HepG2 (cell line): ENCODE measurements around the gene MACROH2A1. TPM values are rescaled to one million over a fixed set of nuclear protein-coding genes. Genes with fewer than 3 reads are reported as not detected.

Experiments used
- ATAC-seq: fragments of 200-7000 bp; cut with Tn5 transposase; 3 replicates; pipeline ENCODE4 v1.9.1; 2020; ENCODE audit warnings: mild to moderate bottlenecking, moderate library complexity
- BruUV-seq: library from RNA; stranded (reverse); fragments of 400-500 nt; replicated peaks from 2 replicates; lab custom pipeline; 2021; lab: Mats Ljungman, UMichigan
- CTCF ChIA-PET: fragments of 300-600 bp; formaldehyde crosslinking; extraction: SDS; loops from one replicate; lab custom pipeline; 2021; ENCODE audit warnings: low total read pairs, inconsistent platforms, low intra/inter-chr PET ratio; lab: Yijun Ruan, JAX
- POLR2A ChIA-PET: fragments of 350-600 bp; sonication (Branson Sonifier 250); formaldehyde crosslinking; loops from one replicate; lab custom pipeline; 2020; ENCODE audit warnings: antibody characterized with exemption, inconsistent platforms; lab: Yijun Ruan, JAX
- DNase-seq: peaks from one replicate; pipeline ENCODE4 v3.0.0-alpha.2; 2015; ENCODE audit warnings: low spot score
- FAIRE-seq: peaks from 3 replicates; lab custom pipeline; 2011; peaks lifted over from hg19 to GRCh38; lab: Jason Lieb, UNC
- H2AFZ ChIP-seq: one replicate; pipeline ENCODE4 v1.6.1; 2011; ENCODE audit warnings: low read length, inconsistent platforms
- H3K27ac ChIP-seq: fragments of 300-600 bp; 3 replicates; pipeline ENCODE4 v1.8.0; 2011; ENCODE audit warnings: mixed run types, mild to moderate bottlenecking, mixed read lengths, low read length, inconsistent platforms; ENCODE audit not compliant: insufficient read depth; ENCODE audit errors: extremely low read length
- H3K27me3 ChIP-seq, 2 experiments: fragments of 200-600 bp in 1 of 2; 2 replicates in 1 of 2; 3 replicates in 1 of 2; pipeline versions ENCODE4 v1.6.0 to v1.8.0; 2011; ENCODE audit warnings: low read length in 2 of 2, mild to moderate bottlenecking in 2 of 2, moderate library complexity in 2 of 2, inconsistent platforms in 1 of 2; ENCODE audit not compliant: insufficient read depth in 2 of 2, control insufficient read depth in 1 of 2
- H3K36me3 ChIP-seq, 2 experiments: fragments of 200-600 bp in 1 of 2; replicated peaks in 1 of 2; 2 replicates in 1 of 2; 3 replicates in 1 of 2; pipeline versions ENCODE4 v1.5.1 to v1.8.0; 2011; ENCODE audit warnings: low read length in 2 of 2, inconsistent platforms in 1 of 2; ENCODE audit not compliant: insufficient read depth in 2 of 2, control insufficient read depth in 1 of 2
- H3K4me1 ChIP-seq: 2 replicates; pipeline ENCODE4 v1.5.1; 2012; ENCODE audit warnings: low read length, inconsistent platforms; ENCODE audit not compliant: insufficient read depth
- H3K4me2 ChIP-seq: 2 replicates; pipeline ENCODE4 v1.6.0; 2011; ENCODE audit warnings: low read depth, low read length, inconsistent platforms
- H3K4me3 ChIP-seq, 3 experiments: fragments of 200-600 bp in 1 of 3; sonication (generic), shearing (Covaris generic) in 1 of 3; replicated peaks in 1 of 3; 2 replicates each; pipeline ENCODE4 v1.5.1; 2011 to 2016; ENCODE audit warnings: low read length in 3 of 3, inconsistent platforms in 2 of 3, low read depth in 2 of 3, mild to moderate bottlenecking in 2 of 3, control low read depth in 1 of 3, mixed read lengths in 1 of 3; ENCODE audit not compliant: insufficient read depth in 1 of 3
- H3K79me2 ChIP-seq: one replicate; pipeline ENCODE4 v1.6.1; 2011; ENCODE audit warnings: low read length, inconsistent platforms; ENCODE audit not compliant: insufficient read depth
- H3K9ac ChIP-seq: 2 replicates; pipeline ENCODE4 v1.6.0; 2011; ENCODE audit warnings: mild to moderate bottlenecking, low read depth, low read length, inconsistent platforms; ENCODE audit not compliant: insufficient read depth
- H3K9me3 ChIP-seq: 2 replicates; pipeline ENCODE4 v1.5.1; 2012; ENCODE audit warnings: mild to moderate bottlenecking, low read length
- H4K20me1 ChIP-seq: 2 replicates; pipeline ENCODE4 v1.6.0; 2011; ENCODE audit warnings: inconsistent platforms, mild to moderate bottlenecking, low read length, moderate library complexity; ENCODE audit not compliant: insufficient read depth
- NFE2L2 ChIP-seq: fragments of 150-350 bp; IDR thresholded peaks from 2 replicates; pipeline ENCODE4 v1.6.1; 2014; ENCODE audit warnings: low read length
- U2AF1 ChIP-seq: fragments of 200-400 bp; formaldehyde crosslinking; optimal IDR thresholded peaks from 2 replicates; pipeline ENCODE3; 2017; ENCODE audit warnings: mild to moderate bottlenecking, low read depth, low read length
- WGBS: methylation state at CpG from one replicate; pipeline ENCODE4 v1.1.6; 2017; ENCODE audit warnings: low lambda C conversion rate; 5-methylcytosine and 5-hydroxymethylcytosine counted together
- in situ Hi-C: cut with HindIII; loops from 2 replicates; pipeline ENCODE4 v1.10.0; 2017; ENCODE audit warnings: low pct_unique_long_range_greater_than_20kb; ENCODE audit not compliant: extremely low pct_ligation_motif_present
- intact Hi-C: fragments of 100-400 bp; cut with micrococcal nuclease; formaldehyde crosslinking; loops from one replicate; pipeline ENCODE4 v1.10.0; 2022; ENCODE audit not compliant: unreplicated experiment
- polyA plus RNA-seq, 8 experiments: library from polyadenylated mRNA; depleted of rRNA in 3 of 8; stranded (reverse) in 7 of 8; unstranded in 1 of 8; fragments of >200 nt; fragmentation: Illumina TruSeq in 4 of 8; extraction: Trizol in 4 of 8; gene quantifications; 2 replicates each; pipeline versions ENCODE4 v1.2.1 to v1.2.3, GENCODE V29; 2011 to 2016; ENCODE audit warnings: low read depth in 4 of 8, missing spikeins in 1 of 8, mixed read lengths in 1 of 8; ENCODE audit not compliant: insufficient read depth in 1 of 8
- total RNA-seq, 5 experiments: library from RNA; depleted of rRNA; stranded (reverse); fragments of >200 nt; fragmentation: Illumina TruSeq; extraction: Trizol; gene quantifications; 2 replicates each; pipeline ENCODE4 v1.2.3, GENCODE V29; 2016; ENCODE audit warnings: low read depth in 1 of 5
- TF ChIP-seq, protein P1 (sequence below): sonication (generic); formaldehyde crosslinking; IDR thresholded peaks from one replicate; pipeline ENCODE4 v1.5.1; 2020; ENCODE audit warnings: mild to moderate bottlenecking, missing genetic modification reagents; ENCODE audit errors: not compliant biosample characterization
- TF ChIP-seq, protein P2 (sequence below): sonication (generic); formaldehyde crosslinking; IDR thresholded peaks from 2 replicates; pipeline ENCODE4 v1.4.0; 2020; ENCODE audit warnings: missing genetic modification reagents
- TF ChIP-seq, protein P3 (sequence below), 2 experiments: sonication (generic) in 1 of 2; formaldehyde crosslinking in 1 of 2; IDR thresholded peaks; 2 replicates each; pipeline versions ENCODE4 v1.4.0 to v1.6.1; 2016 to 2020; ENCODE audit warnings: borderline replicate concordance in 1 of 2, low read depth in 1 of 2, mild to moderate bottlenecking in 1 of 2, missing genetic modification reagents in 1 of 2

The MACROH2A1 gene
- total and polyA plus RNA-seq, 2 of the 13 experiments (the other 11 are each of a cell fraction or from before 2014, with no cell fraction given): 69.1 to 158 TPM

DNA sequence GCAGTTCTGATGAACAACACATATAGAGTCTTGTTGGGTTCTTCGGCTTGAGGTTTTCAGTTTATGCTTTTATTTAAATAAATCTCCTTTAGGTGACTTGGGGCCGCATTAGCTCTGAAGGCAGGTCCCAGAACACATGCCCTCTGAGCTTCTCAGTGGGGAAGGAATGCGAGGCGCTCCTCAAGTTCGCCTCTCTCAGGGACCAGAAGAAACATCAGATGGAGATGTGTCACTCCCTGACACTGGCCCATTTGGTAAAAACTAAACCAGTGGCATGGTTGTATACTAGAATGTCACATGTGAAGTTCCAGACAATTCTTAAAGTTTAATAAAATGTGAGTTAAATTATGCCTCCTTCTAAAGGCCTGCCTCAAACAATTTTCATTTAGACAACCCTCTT is 1.9 kb downstream of the MACROH2A1 start (continued):
- TF ChIP-seq, protein P1, sequence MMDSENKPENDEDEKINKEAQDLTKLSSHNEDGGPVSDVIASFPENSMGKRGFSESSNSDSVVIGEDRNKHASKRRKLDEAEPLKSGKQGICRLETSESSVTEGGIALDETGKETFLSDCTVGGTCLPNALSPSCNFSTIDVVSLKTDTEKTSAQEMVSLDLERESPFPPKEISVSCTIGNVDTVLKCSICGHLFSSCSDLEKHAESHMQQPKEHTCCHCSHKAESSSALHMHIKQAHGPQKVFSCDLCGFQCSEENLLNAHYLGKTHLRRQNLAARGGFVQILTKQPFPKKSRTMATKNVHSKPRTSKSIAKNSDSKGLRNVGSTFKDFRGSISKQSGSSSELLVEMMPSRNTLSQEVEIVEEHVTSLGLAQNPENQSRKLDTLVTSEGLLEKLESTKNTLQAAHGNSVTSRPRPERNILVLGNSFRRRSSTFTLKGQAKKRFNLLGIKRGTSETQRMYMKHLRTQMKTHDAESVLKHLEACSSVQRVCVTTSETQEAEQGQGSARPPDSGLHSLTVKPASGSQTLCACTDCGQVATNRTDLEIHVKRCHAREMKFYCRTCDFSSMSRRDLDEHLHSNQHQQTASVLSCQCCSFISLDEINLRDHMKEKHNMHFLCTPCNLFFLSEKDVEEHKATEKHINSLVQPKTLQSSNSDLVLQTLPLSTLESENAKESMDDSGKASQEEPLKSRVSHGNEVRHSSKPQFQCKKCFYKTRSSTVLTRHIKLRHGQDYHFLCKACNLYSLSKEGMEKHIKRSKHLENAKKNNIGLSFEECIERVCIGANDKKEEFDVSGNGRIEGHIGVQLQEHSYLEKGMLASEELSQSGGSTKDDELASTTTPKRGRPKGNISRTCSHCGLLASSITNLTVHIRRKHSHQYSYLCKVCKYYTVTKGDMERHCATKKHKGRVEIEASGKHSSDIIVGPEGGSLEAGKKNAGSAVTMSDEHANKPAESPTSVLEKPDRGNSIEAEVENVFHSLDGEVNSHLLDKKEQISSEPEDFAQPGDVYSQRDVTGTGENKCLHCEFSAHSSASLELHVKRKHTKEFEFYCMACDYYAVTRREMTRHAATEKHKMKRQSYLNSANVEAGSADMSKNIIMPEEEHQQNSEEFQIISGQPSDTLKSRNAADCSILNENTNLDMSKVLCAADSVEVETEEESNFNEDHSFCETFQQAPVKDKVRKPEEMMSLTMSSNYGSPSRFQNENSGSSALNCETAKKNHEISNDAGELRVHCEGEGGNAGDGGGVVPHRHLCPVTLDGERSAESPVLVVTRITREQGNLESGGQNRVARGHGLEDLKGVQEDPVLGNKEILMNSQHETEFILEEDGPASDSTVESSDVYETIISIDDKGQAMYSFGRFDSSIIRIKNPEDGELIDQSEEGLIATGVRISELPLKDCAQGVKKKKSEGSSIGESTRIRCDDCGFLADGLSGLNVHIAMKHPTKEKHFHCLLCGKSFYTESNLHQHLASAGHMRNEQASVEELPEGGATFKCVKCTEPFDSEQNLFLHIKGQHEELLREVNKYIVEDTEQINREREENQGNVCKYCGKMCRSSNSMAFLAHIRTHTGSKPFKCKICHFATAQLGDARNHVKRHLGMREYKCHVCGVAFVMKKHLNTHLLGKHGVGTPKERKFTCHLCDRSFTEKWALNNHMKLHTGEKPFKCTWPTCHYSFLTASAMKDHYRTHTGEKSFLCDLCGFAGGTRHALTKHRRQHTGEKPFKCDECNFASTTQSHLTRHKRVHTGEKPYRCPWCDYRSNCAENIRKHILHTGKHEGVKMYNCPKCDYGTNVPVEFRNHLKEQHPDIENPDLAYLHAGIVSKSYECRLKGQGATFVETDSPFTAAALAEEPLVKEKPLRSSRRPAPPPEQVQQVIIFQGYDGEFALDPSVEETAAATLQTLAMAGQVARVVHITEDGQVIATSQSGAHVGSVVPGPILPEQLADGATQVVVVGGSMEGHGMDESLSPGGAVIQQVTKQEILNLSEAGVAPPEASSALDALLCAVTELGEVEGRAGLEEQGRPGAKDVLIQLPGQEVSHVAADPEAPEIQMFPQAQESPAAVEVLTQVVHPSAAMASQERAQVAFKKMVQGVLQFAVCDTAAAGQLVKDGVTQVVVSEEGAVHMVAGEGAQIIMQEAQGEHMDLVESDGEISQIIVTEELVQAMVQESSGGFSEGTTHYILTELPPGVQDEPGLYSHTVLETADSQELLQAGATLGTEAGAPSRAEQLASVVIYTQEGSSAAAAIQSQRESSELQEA: no peak
- TF ChIP-seq, protein P2, sequence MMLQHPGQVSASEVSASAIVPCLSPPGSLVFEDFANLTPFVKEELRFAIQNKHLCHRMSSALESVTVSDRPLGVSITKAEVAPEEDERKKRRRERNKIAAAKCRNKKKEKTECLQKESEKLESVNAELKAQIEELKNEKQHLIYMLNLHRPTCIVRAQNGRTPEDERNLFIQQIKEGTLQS: no peak

DNA sequence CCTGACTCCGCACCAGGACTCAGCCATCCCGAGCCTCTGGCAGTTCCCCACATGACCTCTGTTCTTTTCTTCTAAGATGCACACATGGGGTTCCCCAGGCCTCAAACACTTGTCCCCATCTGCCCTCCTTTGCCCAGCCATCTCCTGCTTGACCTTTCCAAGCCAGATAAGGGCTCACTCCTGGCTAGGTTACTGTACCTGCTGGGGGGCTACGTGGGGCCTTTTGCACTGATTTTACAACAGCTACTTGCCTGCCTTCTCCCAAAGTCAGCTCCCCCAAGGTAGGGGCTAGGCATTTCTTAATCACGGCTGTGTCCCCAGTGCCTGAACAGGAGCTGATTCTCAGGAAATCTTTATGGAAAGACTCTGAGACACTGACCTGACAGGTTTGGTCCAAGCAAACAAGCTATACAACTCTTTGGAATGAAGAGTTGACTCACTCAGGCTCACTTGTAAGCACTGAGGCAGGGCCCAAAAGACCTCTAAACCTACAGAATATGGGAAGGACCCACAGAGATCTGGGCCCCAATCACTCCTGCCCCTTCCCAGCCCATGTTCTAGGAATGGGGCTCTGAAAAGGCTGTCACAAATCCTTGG is 2.5 kb downstream of the MACROH2A1 start:
- Histone ChIP-seq H3K4me3 (no peak overlapping the region), H4K20me1 (peaks cover 43% of the 10 kb centered on the region), H3K36me3 (peaks cover 4 to 21% of the 10 kb centered on the region in 2 experiments; a peak in 4 of 5 replicates), H3K4me2 (0 out of 2 replicates have a peak overlapping the region, but pooled peaks have one; percentile 18), H3K4me1 (peaks cover 86% of the 10 kb centered on the region), H3K79me2 (peaks cover 71% of the 10 kb centered on the region), H3K27ac (no peak overlapping the region), H2AFZ (no peak overlapping the region), H3K9me3 (no peaks in the 10 kb centered on the region)
- POLR2A ChIA-PET: no interaction called here
- BruUV-seq: no TSS peak
- intact Hi-C loops: no loop called here
- no peak for FAIRE-seq
- no peak for ATAC-seq
- TF ChIP-seq, protein P3, sequence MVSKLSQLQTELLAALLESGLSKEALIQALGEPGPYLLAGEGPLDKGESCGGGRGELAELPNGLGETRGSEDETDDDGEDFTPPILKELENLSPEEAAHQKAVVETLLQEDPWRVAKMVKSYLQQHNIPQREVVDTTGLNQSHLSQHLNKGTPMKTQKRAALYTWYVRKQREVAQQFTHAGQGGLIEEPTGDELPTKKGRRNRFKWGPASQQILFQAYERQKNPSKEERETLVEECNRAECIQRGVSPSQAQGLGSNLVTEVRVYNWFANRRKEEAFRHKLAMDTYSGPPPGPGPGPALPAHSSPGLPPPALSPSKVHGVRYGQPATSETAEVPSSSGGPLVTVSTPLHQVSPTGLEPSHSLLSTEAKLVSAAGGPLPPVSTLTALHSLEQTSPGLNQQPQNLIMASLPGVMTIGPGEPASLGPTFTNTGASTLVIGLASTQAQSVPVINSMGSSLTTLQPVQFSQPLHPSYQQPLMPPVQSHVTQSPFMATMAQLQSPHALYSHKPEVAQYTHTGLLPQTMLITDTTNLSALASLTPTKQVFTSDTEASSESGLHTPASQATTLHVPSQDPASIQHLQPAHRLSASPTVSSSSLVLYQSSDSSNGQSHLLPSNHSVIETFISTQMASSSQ (IDR thresholded peaks at IDR 0.05; ENCODE audit: low read depth): no peak
- TF ChIP-seq, protein P3 (CRISPR knock-in tag; IDR thresholded peaks at IDR 0.05; ENCODE audit: borderline replicate concordance): no peak
- TF ChIP-seq U2AF1 (no peak), NFE2L2 (no peak)
- TF ChIP-seq, all 625 proteins: peak for 0
- WGBS: 91% methylated on average over 4 of the region's 4 CpGs
- no peak for DNase-seq
- no peaks in the 10 kb centered on the region for H3K27me3 ChIP-seq
- in situ Hi-C loops: no loop called here
- no peak overlapping the region for H3K9ac ChIP-seq
- CTCF ChIA-PET: no interaction called here
